Cardiac fibroblast (primary cell): ENCODE measurements around the gene ABCA13.

Source experiments
- DNase-seq, 2 donors: peaks; one replicate each; pipeline versions ENCODE4 v3.0.0 to v3.0.0-alpha.2; 2010; ENCODE audit warnings: low read depth in 2 of 2
- H3K4me3 ChIP-seq, 2 donors: replicated peaks in 1 of 2; 1 replicate in 1 of 2; 2 replicates in 1 of 2; pipeline ENCODE4 v1.5.1; 2011; ENCODE audit warnings: low read depth in 2 of 2, low read length in 2 of 2, mild to moderate bottlenecking in 2 of 2, moderate library complexity in 1 of 2
- CTCF ChIP-seq: IDR thresholded peaks from one replicate; pipeline ENCODE4 v1.5.1; 2011; ENCODE audit warnings: low read depth, mild to moderate bottlenecking, low read length, inconsistent platforms

ABCA13 gene

GRCh38 chr7:48298779-48299178 is 127.5 kb downstream of the ABCA13 start:
- no peak overlapping the region for H3K4me3 ChIP-seq
- TF ChIP-seq CTCF, result no peak
- DNase-seq, result peak in 1 of 2 donors; percentile 89

GRCh38 chr7:48299580-48300169 is 128.4 kb downstream of the ABCA13 start:
- DNase-seq, result peak; percentile 64 to 89
- H3K4me3 ChIP-seq, result no peak overlapping the region
- TF ChIP-seq CTCF, result peak; percentile 71

- DNase-seq, result no peak
- no peak for TF ChIP-seq CTCF
- no peak overlapping the region for H3K4me3 ChIP-seq
These were observed 129.0 kb downstream of the ABCA13 start for GRCh38 chr7:48300301-48300700.

GRCh38 chr7:48301201-48301600 is 129.9 kb downstream of the ABCA13 start:
- H3K4me3 ChIP-seq, result no peak overlapping the region
- TF ChIP-seq CTCF, result no peak
- no peak for DNase-seq

- DNase-seq, result no peak
- no peak overlapping the region for H3K4me3 ChIP-seq
- no peak for TF ChIP-seq CTCF
These were observed 133.4 kb downstream of the ABCA13 start for GRCh38 chr7:48304641-48305040.

GRCh38 chr7:48305661-48306060 is 134.4 kb downstream of the ABCA13 start:
- no peak overlapping the region for H3K4me3 ChIP-seq
- no peak for DNase-seq
- TF ChIP-seq CTCF, result no peak
